ENCODE data around the gene VCAN.
A peak's percentile ranks its signal among the peaks of the same experiment; 100 is the strongest.

The VCAN gene

GRCh38 chr5:83494666-83495065 is 23.1 kb downstream of the VCAN start:
- no peak for TF ChIP-seq POLR2AphosphoS5 (IDR thresholded peaks at IDR 0.05; ENCODE audit: borderline replicate concordance, low read depth, low read length)
- no peak for TF ChIP-seq FOXP2 (optimal IDR thresholded peaks at IDR 0.05; ENCODE audit: control extremely low read depth, extremely low read length, insufficient read depth)
- H3K4me3 ChIP-seq, result no peak overlapping the region
- no peak for DNase-seq (ENCODE audit: low read depth, low spot score)
- peak overlapping the region; percentile 32; the same call in 1 of the 2 replicates for H3K27ac ChIP-seq
- no peaks in the 10 kb centered on the region for H3K9me3 ChIP-seq (ENCODE audit: low read depth, low read length)
- no peaks in the 10 kb centered on the region for H3K36me3 ChIP-seq (ENCODE audit: insufficient read depth, low read length)
- H3K9ac ChIP-seq (ENCODE audit: insufficient read length), result no peak overlapping the region

GRCh38 chr5:83496626-83497025 is 25.1 kb downstream of the VCAN start:
- no peak for TF ChIP-seq POLR2AphosphoS5 (IDR thresholded peaks at IDR 0.05; ENCODE audit: borderline replicate concordance, low read depth, low read length)
- TF ChIP-seq FOXP2 (optimal IDR thresholded peaks at IDR 0.05; ENCODE audit: control extremely low read depth, extremely low read length, insufficient read depth), result no peak
- no peak for TF ChIP-seq EZH2 (IDR thresholded peaks at IDR 0.05)
- Histone ChIP-seq H3K4me3 (no peak overlapping the region), H3K36me3 (ENCODE audit: insufficient read depth, low read length) (no peaks in the 10 kb centered on the region), H3K9me3 (ENCODE audit: low read depth, low read length) (no peaks in the 10 kb centered on the region), H3K9ac (ENCODE audit: insufficient read length) (no peak overlapping the region), H3K27ac (no peak overlapping the region)
- DNase-seq (ENCODE audit: low read depth, low spot score), result no peak

DNA sequence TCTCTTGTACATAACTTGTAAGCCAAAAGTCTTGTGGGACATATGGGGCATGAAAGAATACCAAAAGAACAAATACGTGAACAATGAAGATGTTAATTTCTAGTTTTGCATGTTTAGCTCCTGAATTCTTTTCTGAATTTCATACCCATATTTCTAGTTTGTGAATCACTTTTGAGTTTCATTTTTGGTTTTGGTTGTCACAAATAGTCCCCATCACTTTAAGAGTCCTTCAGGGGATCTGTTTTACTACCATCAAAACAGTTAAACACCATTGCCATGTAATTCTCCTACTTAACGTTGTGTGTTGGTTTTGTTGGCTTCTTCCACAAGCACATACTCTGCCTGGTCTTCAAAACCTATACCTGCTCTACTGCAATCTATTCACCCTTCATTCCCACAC is 27.0 kb downstream of the VCAN start:
- no peak overlapping the region for H3K4me3 ChIP-seq

GRCh38 chr5:83503662-83504061 is 32.1 kb downstream of the VCAN start:
- H3K27ac ChIP-seq, result no peak overlapping the region
- no peaks in the 10 kb centered on the region for H3K36me3 ChIP-seq (ENCODE audit: insufficient read depth, low read length)
- TF ChIP-seq FOXP2 (optimal IDR thresholded peaks at IDR 0.05; ENCODE audit: control extremely low read depth, extremely low read length, insufficient read depth) (no peak), EZH2 (IDR thresholded peaks at IDR 0.05) (no peak), POLR2AphosphoS5 (IDR thresholded peaks at IDR 0.05; ENCODE audit: borderline replicate concordance, low read depth, low read length) (no peak)
- H3K9ac ChIP-seq (ENCODE audit: insufficient read length), result no peak overlapping the region
- H3K9me3 ChIP-seq (ENCODE audit: low read depth, low read length), result no peaks in the 10 kb centered on the region
- no peak for DNase-seq (ENCODE audit: low read depth, low spot score)
- no peak overlapping the region for H3K4me3 ChIP-seq

More for the DNA sequence above, 27.0 kb downstream of the VCAN start:
- no peak for DNase-seq (ENCODE audit: low read depth, low spot score)
- no peak overlapping the region for H3K9ac ChIP-seq (ENCODE audit: insufficient read length)
- H3K9me3 ChIP-seq (ENCODE audit: low read depth, low read length), result no peaks in the 10 kb centered on the region
- H3K36me3 ChIP-seq (ENCODE audit: insufficient read depth, low read length), result no peaks in the 10 kb centered on the region
- no peak overlapping the region for H3K27ac ChIP-seq
- TF ChIP-seq POLR2AphosphoS5 (IDR thresholded peaks at IDR 0.05; ENCODE audit: borderline replicate concordance, low read depth, low read length), result no peak

GRCh38 chr5:83507431-83507830 is 35.9 kb downstream of the VCAN start:
- Histone ChIP-seq H3K27ac (no peak overlapping the region), H3K9me3 (ENCODE audit: low read depth, low read length) (no peaks in the 10 kb centered on the region), H3K4me3 (no peak overlapping the region), H3K36me3 (ENCODE audit: insufficient read depth, low read length) (no peaks in the 10 kb centered on the region), H3K9ac (ENCODE audit: insufficient read length) (no peak overlapping the region)
- no peak for DNase-seq (ENCODE audit: low read depth, low spot score)
- TF ChIP-seq POLR2AphosphoS5 (IDR thresholded peaks at IDR 0.05; ENCODE audit: borderline replicate concordance, low read depth, low read length) (no peak), FOXP2 (optimal IDR thresholded peaks at IDR 0.05; ENCODE audit: control extremely low read depth, extremely low read length, insufficient read depth) (no peak), EZH2 (IDR thresholded peaks at IDR 0.05) (no peak)

- peak; percentile 82 for DNase-seq (ENCODE audit: low read depth, low spot score)
- Histone ChIP-seq H3K9me3 (ENCODE audit: low read depth, low read length) (no peaks in the 10 kb centered on the region), H3K9ac (ENCODE audit: insufficient read length) (no peak overlapping the region), H3K36me3 (ENCODE audit: insufficient read depth, low read length) (no peaks in the 10 kb centered on the region), H3K4me3 (peak overlapping the region; percentile 27; the same call in 1 of the 2 replicates), H3K27ac (peak overlapping the region; percentile 67)
- TF ChIP-seq FOXP2 (optimal IDR thresholded peaks at IDR 0.05; ENCODE audit: control extremely low read depth, extremely low read length, insufficient read depth), result no peak
- TF ChIP-seq EZH2 (IDR thresholded peaks at IDR 0.05), result no peak
- TF ChIP-seq POLR2AphosphoS5 (IDR thresholded peaks at IDR 0.05; ENCODE audit: borderline replicate concordance, low read depth, low read length), result no peak
These were observed 38.0 kb downstream of the VCAN start for GRCh38 chr5:83509540-83509939.

GRCh38 chr5:83510260-83510659 is 38.7 kb downstream of the VCAN start:
- Histone ChIP-seq H3K4me3 (no peak overlapping the region), H3K36me3 (ENCODE audit: insufficient read depth, low read length) (no peaks in the 10 kb centered on the region), H3K9ac (ENCODE audit: insufficient read length) (no peak overlapping the region), H3K27ac (no peak overlapping the region; the same call in 1 of the 2 replicates), H3K9me3 (ENCODE audit: low read depth, low read length) (no peaks in the 10 kb centered on the region)
- DNase-seq (ENCODE audit: low read depth, low spot score), result no peak
- TF ChIP-seq EZH2 (IDR thresholded peaks at IDR 0.05), result no peak
- no peak for TF ChIP-seq POLR2AphosphoS5 (IDR thresholded peaks at IDR 0.05; ENCODE audit: borderline replicate concordance, low read depth, low read length)
- TF ChIP-seq FOXP2 (optimal IDR thresholded peaks at IDR 0.05; ENCODE audit: control extremely low read depth, extremely low read length, insufficient read depth), result no peak

DNA sequence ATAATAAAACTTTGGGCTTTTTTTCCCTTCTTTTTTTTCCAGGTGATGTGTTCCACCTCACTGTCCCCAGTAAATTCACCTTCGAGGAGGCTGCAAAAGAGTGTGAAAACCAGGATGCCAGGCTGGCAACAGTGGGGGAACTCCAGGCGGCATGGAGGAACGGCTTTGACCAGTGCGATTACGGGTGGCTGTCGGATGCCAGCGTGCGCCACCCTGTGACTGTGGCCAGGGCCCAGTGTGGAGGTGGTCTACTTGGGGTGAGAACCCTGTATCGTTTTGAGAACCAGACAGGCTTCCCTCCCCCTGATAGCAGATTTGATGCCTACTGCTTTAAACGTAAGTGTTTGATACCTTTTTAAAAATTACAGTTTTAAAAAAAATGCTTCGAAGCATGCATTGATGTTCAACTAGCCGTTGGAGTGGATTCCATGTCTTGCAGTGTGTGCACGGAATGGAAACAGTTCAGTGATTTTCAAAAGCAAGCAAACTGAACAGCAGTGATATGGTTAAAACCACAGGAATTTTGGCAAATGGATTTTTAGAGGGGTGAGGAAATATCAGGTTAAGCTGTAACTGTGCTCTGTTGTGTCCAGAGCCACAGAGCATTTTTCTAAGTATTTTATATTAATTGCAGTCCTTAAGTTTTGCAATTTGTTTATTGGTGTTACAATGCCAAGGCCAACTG is 40.7 kb downstream of the VCAN start:
- no peaks in the 10 kb centered on the region for H3K9me3 ChIP-seq (ENCODE audit: low read depth, low read length)
- no peak for DNase-seq (ENCODE audit: low read depth, low spot score)
- no peaks in the 10 kb centered on the region for H3K36me3 ChIP-seq (ENCODE audit: insufficient read depth, low read length)
- TF ChIP-seq EZH2 (IDR thresholded peaks at IDR 0.05) (no peak), FOXP2 (optimal IDR thresholded peaks at IDR 0.05; ENCODE audit: control extremely low read depth, extremely low read length, insufficient read depth) (no peak), POLR2AphosphoS5 (IDR thresholded peaks at IDR 0.05; ENCODE audit: borderline replicate concordance, low read depth, low read length) (no peak)
- no peak overlapping the region for H3K4me3 ChIP-seq
- H3K27ac ChIP-seq, result no peak overlapping the region
- H3K9ac ChIP-seq (ENCODE audit: insufficient read length), result no peak overlapping the region

DNA sequence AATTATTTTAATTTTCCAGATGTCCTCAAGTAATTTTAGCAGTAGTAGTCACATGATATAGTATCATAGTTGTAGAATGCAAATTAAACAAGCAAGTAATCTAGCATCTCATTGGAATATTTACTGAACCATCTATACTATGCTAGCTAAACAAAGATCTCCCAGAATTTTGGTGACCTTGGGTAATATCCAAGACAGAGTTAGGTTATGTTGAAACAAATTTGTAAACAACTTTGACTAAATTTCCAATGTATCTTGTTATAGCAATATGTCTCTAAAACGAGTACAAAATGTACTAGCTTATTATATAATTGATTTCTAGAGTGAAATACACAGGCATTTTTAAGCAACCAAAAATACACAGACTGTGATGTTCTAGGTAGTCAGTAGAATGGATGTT is 41.5 kb downstream of the VCAN start:
- no peaks in the 10 kb centered on the region for H3K9me3 ChIP-seq (ENCODE audit: low read depth, low read length)
- no peak for TF ChIP-seq EZH2 (IDR thresholded peaks at IDR 0.05)
- TF ChIP-seq POLR2AphosphoS5 (IDR thresholded peaks at IDR 0.05; ENCODE audit: borderline replicate concordance, low read depth, low read length), result no peak
- no peak for TF ChIP-seq FOXP2 (optimal IDR thresholded peaks at IDR 0.05; ENCODE audit: control extremely low read depth, extremely low read length, insufficient read depth)
- H3K9ac ChIP-seq (ENCODE audit: insufficient read length), result peak overlapping the region; percentile 59
- peak overlapping the region; percentile 35 for H3K4me3 ChIP-seq
- no peak for DNase-seq (ENCODE audit: low read depth, low spot score)
- H3K27ac ChIP-seq, result peak overlapping the region; percentile 84
- H3K36me3 ChIP-seq (ENCODE audit: insufficient read depth, low read length), result no peaks in the 10 kb centered on the region

All from SK-N-MC (cell line).